ENCODE data around the gene GRM8. TPM values are rescaled to one million over a fixed set of nuclear protein-coding genes. Genes with fewer than 3 reads are reported as not detected.

The GRM8 gene
- polyA plus RNA-seq, 1 donor (not counting 4 experiments of a cell fraction or from before 2014, with no cell fraction given), result not detected

GRCh38 chr7:126462405-126462804, 790.3 kb downstream of the GRM8 start:
- no peaks in the 10 kb centered on the region for H3K36me3 ChIP-seq (ENCODE audit: control insufficient read depth in 2 of 2, extremely low read depth in 1 of 2, insufficient read depth in 2 of 2, low read length in 2 of 2)
- dilution Hi-C loops (cut with MboI; ENCODE audit: extremely low pct_ligation_motif_present, low sequenced_read_pairs), result no loop called here
- no peaks in the 10 kb centered on the region for H3K9me3 ChIP-seq (ENCODE audit: control insufficient read depth, low read depth, low read length)
- no peaks in the 10 kb centered on the region for H3K79me2 ChIP-seq (ENCODE audit: control insufficient read depth, insufficient read depth, low read length)
- H3K9ac ChIP-seq (ENCODE audit: control insufficient read depth, extremely low read depth, insufficient read depth, low read length), result no peak overlapping the region
- H2AFZ ChIP-seq (ENCODE audit: control insufficient read depth, low read length), result no peak overlapping the region
- FAIRE-seq (no peak), DNase-seq (ENCODE audit: low read depth, low spot score) (no peak)
- H4K20me1 ChIP-seq (ENCODE audit: control insufficient read depth, extremely low read depth, insufficient read depth, low read length), result no peaks in the 10 kb centered on the region
- H3K4me1 ChIP-seq (ENCODE audit: control insufficient read depth, extremely low read depth, insufficient read depth, low read length), result no peaks in the 10 kb centered on the region
- no peak overlapping the region for H3K4me2 ChIP-seq (ENCODE audit: control insufficient read depth, extremely low read depth, insufficient read depth, low read depth, low read length)
- H3K27me3 ChIP-seq (ENCODE audit: control insufficient read depth, extremely low read depth, insufficient read depth, low read length), result no peaks in the 10 kb centered on the region
- no peaks in the 10 kb centered on the region for H3K9me1 ChIP-seq (ENCODE audit: control insufficient read depth, extremely low read depth, insufficient read depth, low read length)
- H3K4me3 ChIP-seq (ENCODE audit: control insufficient read depth in 2 of 3, extremely low read depth in 1 of 3, insufficient read depth in 2 of 3, low read depth in 1 of 3, low read length in 3 of 3), result no peak overlapping the region
- no peak overlapping the region for H3K27ac ChIP-seq (ENCODE audit: control insufficient read depth, insufficient read depth, low read length)
- TF ChIP-seq EZH2 (IDR thresholded peaks at IDR 0.05; ENCODE audit: low read length) (no peak), CTCF (optimal IDR thresholded peaks at IDR 0.05 in 1 of 3, IDR thresholded peaks at IDR 0.05 in 1 of 3, conservative IDR thresholded peaks at IDR 0.05 in 1 of 3; ENCODE audit: extremely low read depth in 1 of 3, insufficient read depth in 2 of 3, low read length in 3 of 3) (no peak)

- H2AFZ ChIP-seq (ENCODE audit: control insufficient read depth, low read length), result no peak overlapping the region
- TF ChIP-seq CTCF (optimal IDR thresholded peaks at IDR 0.05 in 1 of 3, IDR thresholded peaks at IDR 0.05 in 1 of 3, conservative IDR thresholded peaks at IDR 0.05 in 1 of 3; ENCODE audit: extremely low read depth in 1 of 3, insufficient read depth in 2 of 3, low read length in 3 of 3) (no peak), EZH2 (IDR thresholded peaks at IDR 0.05; ENCODE audit: low read length) (no peak)
These were observed 792.1 kb downstream of the GRM8 start for GRCh38 chr7:126460664-126461063.

More at GRCh38 chr7:126460664-126461063, 792.1 kb downstream of the GRM8 start:
- no peaks in the 10 kb centered on the region for H3K79me2 ChIP-seq (ENCODE audit: control insufficient read depth, insufficient read depth, low read length)
- dilution Hi-C loops (cut with MboI; ENCODE audit: extremely low pct_ligation_motif_present, low sequenced_read_pairs), result no loop called here
- H3K27ac ChIP-seq (ENCODE audit: control insufficient read depth, insufficient read depth, low read length), result no peak overlapping the region
- H3K4me3 ChIP-seq (ENCODE audit: control insufficient read depth in 2 of 3, extremely low read depth in 1 of 3, insufficient read depth in 2 of 3, low read depth in 1 of 3, low read length in 3 of 3), result no peak overlapping the region
- FAIRE-seq (no peak), DNase-seq (ENCODE audit: low read depth, low spot score) (no peak)
- no peaks in the 10 kb centered on the region for H3K4me1 ChIP-seq (ENCODE audit: control insufficient read depth, extremely low read depth, insufficient read depth, low read length)
- no peaks in the 10 kb centered on the region for H3K27me3 ChIP-seq (ENCODE audit: control insufficient read depth, extremely low read depth, insufficient read depth, low read length)
- no peaks in the 10 kb centered on the region for H3K9me1 ChIP-seq (ENCODE audit: control insufficient read depth, extremely low read depth, insufficient read depth, low read length)
- no peak overlapping the region for H3K4me2 ChIP-seq (ENCODE audit: control insufficient read depth, extremely low read depth, insufficient read depth, low read depth, low read length)
- no peak overlapping the region for H3K9ac ChIP-seq (ENCODE audit: control insufficient read depth, extremely low read depth, insufficient read depth, low read length)
- no peaks in the 10 kb centered on the region for H3K36me3 ChIP-seq (ENCODE audit: control insufficient read depth in 2 of 2, extremely low read depth in 1 of 2, insufficient read depth in 2 of 2, low read length in 2 of 2)
- no peaks in the 10 kb centered on the region for H3K9me3 ChIP-seq (ENCODE audit: control insufficient read depth, low read depth, low read length)
- H4K20me1 ChIP-seq (ENCODE audit: control insufficient read depth, extremely low read depth, insufficient read depth, low read length), result no peaks in the 10 kb centered on the region
